CD4-positive, alpha-beta T cell (primary cell): ENCODE data around the gene SLC29A2. TPM values are rescaled to one million over a fixed set of nuclear protein-coding genes. Genes with fewer than 3 reads are reported as not detected.

ENCODE experiments used
- ATAC-seq: fragments of 200-7000 bp; cut with Tn5 transposase; one replicate; pipeline ENCODE4 v1.10.0; 2022; ENCODE audit warnings: mild to moderate bottlenecking; ENCODE audit not compliant: poor library complexity
- CTCF ChIA-PET: fragments of 350-600 bp; sonication (Branson Sonifier 250); formaldehyde crosslinking; loops from one replicate; lab custom pipeline; 2021; ENCODE audit warnings: antibody characterized with exemption, inconsistent platforms; lab: Charles Lee
- POLR2A ChIA-PET: fragments of 350-600 bp; sonication (Branson Sonifier 250); formaldehyde crosslinking; loops from one replicate; lab custom pipeline; 2021; ENCODE audit warnings: antibody characterized with exemption, inconsistent platforms; lab: Charles Lee
- DNase-seq, 14 experiments: peaks; one replicate each; pipeline ENCODE4 v3.0.0-alpha.2; 2013 to 2020; ENCODE audit warnings: mixed read lengths in 2 of 14
- H3K27ac ChIP-seq, 2 donors: one replicate each; pipeline versions ENCODE4 v1.5.1 to v1.7.0; 2013; ENCODE audit warnings: low read length in 2 of 2, low read depth in 1 of 2, mild to moderate bottlenecking in 1 of 2
- H3K27me3 ChIP-seq, 2 experiments: 1 replicate in 1 of 2; 2 replicates in 1 of 2; pipeline versions ENCODE4 v1.6.1 to v1.7.0; 2013; ENCODE audit warnings: low read length in 2 of 2, control low read depth in 1 of 2, mild to moderate bottlenecking in 1 of 2, moderate library complexity in 1 of 2; ENCODE audit not compliant: insufficient read depth in 2 of 2, control insufficient read depth in 1 of 2
- H3K36me3 ChIP-seq: one replicate; pipeline ENCODE4 v1.6.1; 2013; ENCODE audit warnings: low read length, control low read depth; ENCODE audit not compliant: insufficient read depth
- H3K4me1 ChIP-seq: one replicate; pipeline ENCODE4 v1.6.1; 2013; ENCODE audit warnings: low read length, control low read depth; ENCODE audit not compliant: insufficient read depth
- H3K4me3 ChIP-seq: one replicate; pipeline ENCODE4 v1.5.1; 2013; ENCODE audit warnings: mild to moderate bottlenecking, low read length, moderate library complexity
- H3K9me3 ChIP-seq, 2 experiments: 1 replicate in 1 of 2; 2 replicates in 1 of 2; pipeline versions ENCODE4 v1.6.1 to v1.7.0; 2013; ENCODE audit warnings: low read length in 2 of 2, mild to moderate bottlenecking in 2 of 2, control low read depth in 1 of 2, moderate library complexity in 1 of 2; ENCODE audit not compliant: control insufficient read depth in 1 of 2, insufficient read depth in 1 of 2
- H3K27ac Mint-ChIP-seq: one replicate; pipeline ENCODE4 v1.8.0; 2020; ENCODE audit warnings: mixed read lengths
- H3K27me3 Mint-ChIP-seq: one replicate; pipeline ENCODE4 v1.8.0; 2021; ENCODE audit warnings: mixed read lengths
- H3K36me3 Mint-ChIP-seq: one replicate; pipeline ENCODE4 v1.8.0; 2021; ENCODE audit warnings: low read depth, mixed read lengths
- H3K4me1 Mint-ChIP-seq: one replicate; pipeline ENCODE4 v1.8.0; 2021; ENCODE audit warnings: low read depth, mixed read lengths
- H3K4me3 Mint-ChIP-seq: one replicate; pipeline ENCODE4 v1.8.0; 2020; ENCODE audit warnings: mild to moderate bottlenecking, mixed read lengths
- H3K9me3 Mint-ChIP-seq: one replicate; pipeline ENCODE4 v1.8.0; 2020; ENCODE audit warnings: mixed read lengths
- intact Hi-C, 2 experiments: fragments of 100-400 bp; cut with DNase I in 1 of 2; cut with micrococcal nuclease in 1 of 2; formaldehyde crosslinking; loops; one replicate each; pipeline versions ENCODE4 v1.15.1 to v1.9.0; 2023 to 2025; cut with DNase I, micrococcal nuclease
- total RNA-seq, 174 experiments: library from RNA in 2 of 174; stranded (reverse) in 2 of 174; gene quantifications; one replicate each; pipeline ENCODE4 v1.2.3 and lab custom pipeline; 2021 to 2026
- TF ChIP-seq, protein P1 (sequence below): fragments of 200-600 bp; IDR thresholded peaks from one replicate; pipeline ENCODE4 v1.8.0; 2022; ENCODE audit warnings: antibody characterized with exemption, mild to moderate bottlenecking

SLC29A2 gene
- total RNA-seq, 2 experiments from 2014 or later = 9.7 TPM

DNA sequence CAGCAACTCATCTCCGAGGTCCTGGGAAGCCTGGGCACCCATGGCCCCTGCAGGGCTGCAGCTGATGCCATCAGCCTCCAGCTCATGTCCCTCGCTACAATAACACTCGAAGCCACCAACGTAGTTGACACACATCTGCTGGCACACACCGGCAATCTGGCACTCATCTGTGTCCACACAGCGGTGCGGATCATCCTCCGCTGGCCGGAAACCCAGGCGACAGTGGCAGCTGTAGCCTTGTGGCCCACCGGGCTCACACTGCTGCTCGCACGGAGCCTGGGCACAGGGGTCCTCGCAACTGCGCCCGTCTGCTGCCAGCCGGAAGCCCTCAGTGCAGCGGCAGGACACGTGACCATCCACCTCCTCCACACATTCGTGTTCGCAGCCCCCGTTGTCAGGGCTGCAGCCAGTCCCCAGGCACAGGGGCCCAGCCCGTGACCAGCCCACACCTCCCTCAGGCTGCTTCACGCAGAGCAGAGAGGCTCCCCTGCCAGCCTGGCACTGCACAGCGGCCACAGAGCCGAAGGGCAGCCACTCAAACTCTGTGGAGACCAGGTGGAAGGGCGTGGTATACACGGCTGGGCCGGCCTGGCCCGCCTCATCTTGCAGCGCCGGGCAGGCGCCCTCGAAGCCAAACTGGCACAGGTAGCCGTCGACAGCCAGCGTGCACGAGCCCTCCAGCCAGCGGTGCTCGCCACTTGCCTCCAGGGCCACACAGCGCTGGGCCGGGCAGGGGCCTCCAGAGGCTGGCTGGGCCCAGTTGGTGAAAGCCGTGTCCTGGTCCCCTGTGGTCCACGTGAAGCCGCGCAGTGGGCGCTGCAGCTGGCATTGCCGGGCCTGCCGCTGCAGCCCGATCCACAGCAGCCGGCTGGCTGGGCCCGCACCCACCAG, 55.4 kb downstream of the SLC29A2 start:
- POLR2A ChIA-PET = interaction anchor here (1.4 to 2.3 kb wide), 6 partner anchors 10 to 70 kb away, joined by 4 to 12 read pairs (median 8); partner anchors contain the start of genes B4GAT1, SLC29A2 and YIF1A

DNA sequence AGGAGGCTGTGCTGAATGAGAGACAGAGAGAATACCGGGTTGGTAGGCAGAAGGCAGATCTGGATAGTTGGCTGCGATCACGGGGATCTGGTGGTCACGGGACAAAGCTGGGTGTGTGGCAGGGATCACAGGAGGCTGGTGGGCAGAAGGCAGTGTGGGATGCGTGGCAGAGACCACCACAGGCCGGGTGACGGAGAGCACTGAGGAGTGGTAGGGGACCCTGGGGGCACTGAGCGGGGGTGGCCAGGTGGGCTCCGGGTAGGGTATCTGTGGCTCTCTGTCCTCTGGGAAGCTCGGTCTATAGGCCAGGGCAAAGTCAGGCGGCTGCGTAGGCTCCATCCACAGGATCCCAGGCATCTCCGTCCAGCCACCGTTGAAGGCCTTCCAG, 56.1 kb downstream of the SLC29A2 start:
- no peaks in the 10 kb centered on the region for H3K36me3 Mint-ChIP-seq
- H3K4me3 Mint-ChIP-seq = peak overlapping the region; percentile 72
- H3K4me3 ChIP-seq = no peak overlapping the region
- no peaks in the 10 kb centered on the region for H3K9me3 ChIP-seq
- H3K27ac Mint-ChIP-seq = peak overlapping the region; percentile 95
- intact Hi-C loops = no loop called here
- H3K27me3 ChIP-seq = no peaks in the 10 kb centered on the region
- H3K4me1 Mint-ChIP-seq = peaks cover 55% of the 10 kb centered on the region
- DNase-seq (no peak), ATAC-seq (no peak)
- H3K27me3 Mint-ChIP-seq = no peaks in the 10 kb centered on the region
- H3K27ac ChIP-seq = peak overlapping the region in 1 of 2 donors; percentile 91
- ChIA-PET CTCF (interaction anchor here (0.6 kb wide), 1 partner anchor 790 kb away, joined by 4 read pairs; no protein-coding TSS in a partner anchor), POLR2A (no interaction called here)
- H3K36me3 ChIP-seq = no peaks in the 10 kb centered on the region
- TF ChIP-seq, protein P1, sequence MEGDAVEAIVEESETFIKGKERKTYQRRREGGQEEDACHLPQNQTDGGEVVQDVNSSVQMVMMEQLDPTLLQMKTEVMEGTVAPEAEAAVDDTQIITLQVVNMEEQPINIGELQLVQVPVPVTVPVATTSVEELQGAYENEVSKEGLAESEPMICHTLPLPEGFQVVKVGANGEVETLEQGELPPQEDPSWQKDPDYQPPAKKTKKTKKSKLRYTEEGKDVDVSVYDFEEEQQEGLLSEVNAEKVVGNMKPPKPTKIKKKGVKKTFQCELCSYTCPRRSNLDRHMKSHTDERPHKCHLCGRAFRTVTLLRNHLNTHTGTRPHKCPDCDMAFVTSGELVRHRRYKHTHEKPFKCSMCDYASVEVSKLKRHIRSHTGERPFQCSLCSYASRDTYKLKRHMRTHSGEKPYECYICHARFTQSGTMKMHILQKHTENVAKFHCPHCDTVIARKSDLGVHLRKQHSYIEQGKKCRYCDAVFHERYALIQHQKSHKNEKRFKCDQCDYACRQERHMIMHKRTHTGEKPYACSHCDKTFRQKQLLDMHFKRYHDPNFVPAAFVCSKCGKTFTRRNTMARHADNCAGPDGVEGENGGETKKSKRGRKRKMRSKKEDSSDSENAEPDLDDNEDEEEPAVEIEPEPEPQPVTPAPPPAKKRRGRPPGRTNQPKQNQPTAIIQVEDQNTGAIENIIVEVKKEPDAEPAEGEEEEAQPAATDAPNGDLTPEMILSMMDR = no peak
- no peaks in the 10 kb centered on the region for H3K9me3 Mint-ChIP-seq
- peaks cover 76% of the 10 kb centered on the region for H3K4me1 ChIP-seq

More for the DNA sequence above, 55.4 kb downstream of the SLC29A2 start:
- Histone ChIP-seq H3K27me3 (no peaks in the 10 kb centered on the region), H3K9me3 (no peaks in the 10 kb centered on the region), H3K4me1 (peaks cover 75% of the 10 kb centered on the region), H3K4me3 (no peak overlapping the region), H3K27ac (peak overlapping the region in 1 of 2 donors; percentile 91), H3K36me3 (no peaks in the 10 kb centered on the region)
- no peak for ATAC-seq
- no peak for DNase-seq
- Mint-ChIP-seq H3K36me3 (no peaks in the 10 kb centered on the region), H3K4me1 (peaks cover 55% of the 10 kb centered on the region), H3K27me3 (no peaks in the 10 kb centered on the region), H3K27ac (peak overlapping the region; percentile 95), H3K4me3 (peak overlapping the region; percentile 72), H3K9me3 (no peaks in the 10 kb centered on the region)
- CTCF ChIA-PET = interaction anchor here (0.6 kb wide), 1 partner anchor 791 kb away, joined by 4 read pairs; no protein-coding TSS in a partner anchor
- intact Hi-C loops = no loop called here
- TF ChIP-seq, protein P1 = no peak

DNA sequence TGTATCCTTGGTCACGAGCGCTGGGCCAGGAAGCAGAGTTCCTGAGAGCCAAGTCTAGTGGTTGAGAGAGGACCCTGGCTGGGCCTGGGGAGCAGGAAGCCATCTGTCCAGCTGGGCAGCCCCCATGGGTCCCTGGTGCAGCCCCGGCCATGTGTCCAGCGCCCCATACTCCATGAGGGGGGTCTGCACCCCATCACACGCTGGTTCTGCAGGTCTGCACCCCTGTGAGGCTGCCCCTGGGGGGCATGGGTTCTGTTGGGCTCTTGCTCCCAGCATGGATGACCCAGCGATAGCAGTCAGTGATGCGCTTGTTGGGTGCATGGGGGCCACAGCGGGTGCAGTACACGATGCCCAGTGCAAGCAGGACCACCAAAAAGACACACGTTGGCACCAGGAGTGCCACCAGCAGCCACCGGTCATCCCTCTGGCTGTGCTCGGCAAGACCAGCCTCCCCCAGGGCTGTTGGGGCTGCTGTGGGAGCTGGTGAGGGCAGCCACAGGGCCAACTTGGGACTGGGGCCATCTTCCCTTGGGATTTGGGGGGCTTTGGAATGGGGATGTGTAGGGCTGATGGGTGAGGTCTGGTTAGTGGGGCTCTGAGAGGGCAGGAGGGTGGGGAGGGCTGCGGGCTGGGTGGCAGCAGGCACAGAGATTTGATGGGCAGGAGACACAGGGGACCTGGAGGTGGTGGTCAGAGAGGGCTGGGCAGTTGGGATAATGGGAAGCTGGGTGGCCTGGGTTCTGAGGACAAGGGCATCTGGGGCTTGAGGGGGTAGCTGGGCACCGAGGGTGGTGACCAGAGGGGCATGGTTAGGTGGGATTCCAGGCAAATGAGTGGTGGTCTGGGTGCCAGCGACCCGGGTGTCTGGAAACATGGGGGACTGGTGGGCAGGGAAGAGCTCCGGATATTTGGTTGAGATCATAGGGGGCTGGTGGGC, 56.7 kb downstream of the SLC29A2 start:
- Mint-ChIP-seq H3K9me3 (no peaks in the 10 kb centered on the region), H3K27ac (peak overlapping the region; percentile 95), H3K4me1 (peaks cover 50% of the 10 kb centered on the region), H3K4me3 (peak overlapping the region; percentile 72), H3K27me3 (no peaks in the 10 kb centered on the region), H3K36me3 (no peaks in the 10 kb centered on the region)
- no peak overlapping the region for H3K4me3 ChIP-seq
- CTCF ChIA-PET = no interaction called here
- DNase-seq (no peak), ATAC-seq (no peak)
- H3K27me3 ChIP-seq = no peaks in the 10 kb centered on the region
- no peaks in the 10 kb centered on the region for H3K36me3 ChIP-seq
- H3K27ac ChIP-seq = peak overlapping the region in 1 of 2 donors; percentile 91
- POLR2A ChIA-PET = interaction anchor here (0.5 to 2.8 kb wide), 2 partner anchors 30 to 712 kb away, joined by 3 to 26 read pairs; partner anchors contain the start of gene BRMS1
- H3K9me3 ChIP-seq = no peaks in the 10 kb centered on the region
- intact Hi-C loops = no loop called here
- peaks cover 76% of the 10 kb centered on the region for H3K4me1 ChIP-seq
- TF ChIP-seq, protein P1 = no peak
